ENCODE measurements around the gene RNF207.
A peak's percentile ranks its signal among the peaks of the same experiment; 100 is the strongest.

The RNF207 gene

DNA sequence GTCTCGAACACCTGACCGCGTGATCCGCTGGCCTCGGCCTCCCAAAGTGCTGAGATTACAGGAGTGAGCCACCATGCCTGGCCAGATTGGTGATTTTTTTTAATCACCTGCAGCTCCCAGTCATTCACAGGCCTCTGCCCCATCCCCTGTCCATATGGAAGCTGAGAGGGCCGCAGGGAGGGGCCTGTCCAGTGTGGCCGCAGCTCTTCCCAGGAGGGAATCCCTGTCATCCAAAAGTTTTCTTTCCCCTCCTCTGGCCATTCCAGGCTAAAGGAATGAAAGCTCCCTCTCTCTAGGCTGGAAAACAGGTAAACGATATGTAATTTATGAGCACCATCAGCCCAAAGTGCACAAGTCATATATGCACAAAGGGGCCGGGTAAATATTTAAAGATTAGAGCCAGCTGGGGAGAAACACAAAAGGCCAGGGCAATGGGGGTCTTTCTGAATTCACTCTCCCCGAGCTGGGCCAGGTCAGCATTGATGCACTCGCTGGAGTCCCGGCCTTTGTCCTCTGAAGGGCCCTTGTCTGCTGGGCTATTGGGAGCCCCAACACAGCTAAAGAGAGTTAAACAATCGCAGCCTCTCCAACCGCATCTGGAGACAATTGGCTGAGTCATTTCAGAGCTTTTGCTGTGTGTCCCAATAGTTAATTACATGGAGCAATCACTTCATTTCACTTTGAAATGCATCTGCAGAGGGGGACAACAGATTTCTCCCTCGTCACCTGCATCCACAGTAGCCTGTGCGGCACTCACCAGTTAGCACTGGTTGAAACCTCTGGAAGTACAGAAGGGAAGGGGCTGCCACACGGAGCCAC, 34.2 kb downstream of the RNF207 start:
- no peaks in the 10 kb centered on the region for H3K36me3 ChIP-seq (ENCODE audit: insufficient read depth, low read length)
- no peaks in the 10 kb centered on the region for H3K9me3 ChIP-seq (ENCODE audit: low read depth, low read length)
- no peak overlapping the region for H3K9ac ChIP-seq (ENCODE audit: insufficient read length)
- no peak overlapping the region for H3K27ac ChIP-seq
- no peak for DNase-seq (ENCODE audit: low read depth, low spot score)
- H3K4me3 ChIP-seq, result no peak overlapping the region
- TF ChIP-seq EZH2 (IDR thresholded peaks at IDR 0.05), result no peak
- TF ChIP-seq POLR2AphosphoS5 (IDR thresholded peaks at IDR 0.05; ENCODE audit: borderline replicate concordance, low read depth, low read length), result no peak
- TF ChIP-seq FOXP2 (optimal IDR thresholded peaks at IDR 0.05; ENCODE audit: control extremely low read depth, extremely low read length, insufficient read depth), result no peak

GRCh38 chr1:6241107-6241886, 35.4 kb downstream of the RNF207 start:
- TF ChIP-seq FOXP2 (optimal IDR thresholded peaks at IDR 0.05; ENCODE audit: control extremely low read depth, extremely low read length, insufficient read depth) (no peak), POLR2AphosphoS5 (IDR thresholded peaks at IDR 0.05; ENCODE audit: borderline replicate concordance, low read depth, low read length) (no peak), EZH2 (IDR thresholded peaks at IDR 0.05) (no peak)
- no peaks in the 10 kb centered on the region for H3K9me3 ChIP-seq (ENCODE audit: low read depth, low read length)
- no peak for DNase-seq (ENCODE audit: low read depth, low spot score)
- H3K4me3 ChIP-seq, result no peak overlapping the region
- no peaks in the 10 kb centered on the region for H3K36me3 ChIP-seq (ENCODE audit: insufficient read depth, low read length)
- no peak overlapping the region for H3K9ac ChIP-seq (ENCODE audit: insufficient read length)
- no peak overlapping the region for H3K27ac ChIP-seq

- H3K36me3 ChIP-seq (ENCODE audit: insufficient read depth, low read length), result no peaks in the 10 kb centered on the region
- no peak overlapping the region for H3K9ac ChIP-seq (ENCODE audit: insufficient read length)
- peak overlapping the region; percentile 51 for H3K4me3 ChIP-seq
- DNase-seq (ENCODE audit: low read depth, low spot score), result no peak
- no peaks in the 10 kb centered on the region for H3K9me3 ChIP-seq (ENCODE audit: low read depth, low read length)
- H3K27ac ChIP-seq, result no peak overlapping the region
- TF ChIP-seq POLR2AphosphoS5 (IDR thresholded peaks at IDR 0.05; ENCODE audit: borderline replicate concordance, low read depth, low read length), result no peak
- no peak for TF ChIP-seq FOXP2 (optimal IDR thresholded peaks at IDR 0.05; ENCODE audit: control extremely low read depth, extremely low read length, insufficient read depth)
- peak; percentile 76 for TF ChIP-seq EZH2 (IDR thresholded peaks at IDR 0.05)
Measured at GRCh38 chr1:6241887-6242740, 36.2 kb downstream of the RNF207 start.

DNA sequence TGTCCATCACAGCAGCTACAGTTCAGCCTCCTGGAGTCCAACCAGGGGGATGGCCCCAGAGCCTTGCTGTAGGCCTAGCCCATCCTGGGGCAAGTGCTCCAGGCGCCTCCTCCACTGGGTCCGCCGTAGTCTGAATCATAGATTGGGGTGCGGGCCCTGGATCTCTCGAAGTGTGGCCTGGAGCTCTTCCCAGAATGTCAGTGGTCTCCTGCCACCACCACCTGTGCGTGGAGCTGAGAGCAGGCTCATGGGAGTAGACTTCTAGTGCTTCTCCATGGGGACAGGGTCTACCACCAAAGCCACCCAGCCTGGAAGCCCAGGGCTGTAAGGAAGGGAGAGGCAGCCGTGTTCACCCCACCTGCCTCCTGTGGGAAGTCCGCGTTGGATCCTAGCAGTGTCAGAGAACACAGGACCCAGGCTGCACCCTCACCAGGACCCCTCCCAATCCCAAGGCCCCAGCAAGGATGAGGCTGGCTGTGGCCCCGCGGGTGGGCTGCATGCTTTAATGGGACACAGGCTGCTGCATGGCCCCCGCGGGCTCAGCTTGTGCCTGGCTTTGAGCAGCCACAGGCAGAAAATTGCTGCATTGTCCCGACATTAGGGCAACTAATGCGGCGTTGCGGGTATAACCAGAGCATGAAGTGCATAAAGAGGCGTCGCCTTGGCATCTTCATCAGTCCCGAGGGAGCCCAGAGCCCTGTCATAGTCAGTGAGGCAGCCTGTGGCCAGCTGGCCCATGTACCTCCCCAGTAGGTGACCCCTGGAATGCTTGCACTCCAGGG, 37.3 kb downstream of the RNF207 start:
- no peak for DNase-seq (ENCODE audit: low read depth, low spot score)
- no peak overlapping the region for H3K27ac ChIP-seq
- TF ChIP-seq POLR2AphosphoS5 (IDR thresholded peaks at IDR 0.05; ENCODE audit: borderline replicate concordance, low read depth, low read length) (no peak), FOXP2 (optimal IDR thresholded peaks at IDR 0.05; ENCODE audit: control extremely low read depth, extremely low read length, insufficient read depth) (no peak), EZH2 (IDR thresholded peaks at IDR 0.05) (no peak)
- no peaks in the 10 kb centered on the region for H3K36me3 ChIP-seq (ENCODE audit: insufficient read depth, low read length)
- H3K9ac ChIP-seq (ENCODE audit: insufficient read length), result no peak overlapping the region
- H3K4me3 ChIP-seq, result no peak overlapping the region
- H3K9me3 ChIP-seq (ENCODE audit: low read depth, low read length), result no peaks in the 10 kb centered on the region

GRCh38 chr1:6243993-6244392, 38.1 kb downstream of the RNF207 start, which contains the start of gene HES3:
HES3 (plus strand) TSS chr1:6244179; CDS start chr1:6244366, 187 bp downstream.
- no peak within 1 kb of the TSS for H3K27ac ChIP-seq
- no peak within 1 kb of the TSS for H3K9ac ChIP-seq (ENCODE audit: insufficient read length)
- no peak within 1 kb of the TSS for H3K4me3 ChIP-seq
- H3K9me3 ChIP-seq (ENCODE audit: low read depth, low read length), result no peaks in the 10 kb centered on the region
- DNase-seq (ENCODE audit: low read depth, low spot score), result no peak
- TF ChIP-seq FOXP2 (optimal IDR thresholded peaks at IDR 0.05; ENCODE audit: control extremely low read depth, extremely low read length, insufficient read depth), result no peak
- TF ChIP-seq EZH2 (IDR thresholded peaks at IDR 0.05), result no peak
- TF ChIP-seq POLR2AphosphoS5 (IDR thresholded peaks at IDR 0.05; ENCODE audit: borderline replicate concordance, low read depth, low read length), result no peak
- H3K36me3 ChIP-seq (ENCODE audit: insufficient read depth, low read length), result no peaks in the 10 kb centered on the region

DNA sequence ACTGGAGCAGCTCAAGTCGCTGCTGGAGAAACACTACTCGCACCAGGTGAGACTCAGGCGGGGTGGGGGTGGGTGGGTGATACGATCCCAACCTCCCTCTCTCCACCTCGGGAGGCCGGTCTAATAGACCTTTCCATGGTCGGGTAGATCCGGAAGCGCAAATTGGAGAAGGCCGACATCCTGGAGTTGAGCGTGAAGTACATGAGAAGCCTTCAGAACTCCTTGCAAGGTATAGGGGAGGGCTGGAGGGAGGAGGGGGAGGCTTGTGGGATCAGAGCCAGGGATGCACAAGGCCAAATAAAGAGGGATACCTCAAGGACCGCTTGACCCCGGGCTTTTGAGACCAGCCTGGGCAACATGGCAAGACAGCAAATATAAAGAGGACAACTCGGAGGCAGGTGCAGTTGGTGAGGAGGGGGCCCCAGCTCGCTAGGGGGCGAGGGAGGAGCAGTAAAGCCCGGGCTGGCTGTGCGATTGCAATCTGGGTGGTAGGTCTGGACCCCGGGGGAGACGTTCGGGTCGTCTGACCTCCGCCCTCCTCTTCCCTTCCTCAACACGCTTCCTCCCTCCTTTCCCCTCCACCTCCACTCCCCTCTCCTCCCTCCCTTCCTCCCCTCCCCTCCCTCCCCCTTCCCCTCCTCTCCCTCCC, 38.6 kb downstream of the RNF207 start:
- Histone ChIP-seq H3K36me3 (ENCODE audit: insufficient read depth, low read length) (no peaks in the 10 kb centered on the region), H3K9ac (ENCODE audit: insufficient read length) (no peak overlapping the region), H3K4me3 (no peak overlapping the region), H3K27ac (no peak overlapping the region), H3K9me3 (ENCODE audit: low read depth, low read length) (no peaks in the 10 kb centered on the region)
- TF ChIP-seq EZH2 (IDR thresholded peaks at IDR 0.05), result no peak
- no peak for TF ChIP-seq FOXP2 (optimal IDR thresholded peaks at IDR 0.05; ENCODE audit: control extremely low read depth, extremely low read length, insufficient read depth)
- no peak for TF ChIP-seq POLR2AphosphoS5 (IDR thresholded peaks at IDR 0.05; ENCODE audit: borderline replicate concordance, low read depth, low read length)
- DNase-seq (ENCODE audit: low read depth, low spot score), result no peak
